Stimulated activated CD4-positive, alpha-beta T cell treated with anti-CD3 and anti-CD28 coated beads, Interleukin-2, amount 100 ng/mL, for 24 hours (primary cell): ENCODE data around the gene FALEC.

Experiments
- DNase-seq, 2 donors: peaks; one replicate each; pipeline ENCODE4 v3.0.0-alpha.2; 2020

FALEC gene

DNA sequence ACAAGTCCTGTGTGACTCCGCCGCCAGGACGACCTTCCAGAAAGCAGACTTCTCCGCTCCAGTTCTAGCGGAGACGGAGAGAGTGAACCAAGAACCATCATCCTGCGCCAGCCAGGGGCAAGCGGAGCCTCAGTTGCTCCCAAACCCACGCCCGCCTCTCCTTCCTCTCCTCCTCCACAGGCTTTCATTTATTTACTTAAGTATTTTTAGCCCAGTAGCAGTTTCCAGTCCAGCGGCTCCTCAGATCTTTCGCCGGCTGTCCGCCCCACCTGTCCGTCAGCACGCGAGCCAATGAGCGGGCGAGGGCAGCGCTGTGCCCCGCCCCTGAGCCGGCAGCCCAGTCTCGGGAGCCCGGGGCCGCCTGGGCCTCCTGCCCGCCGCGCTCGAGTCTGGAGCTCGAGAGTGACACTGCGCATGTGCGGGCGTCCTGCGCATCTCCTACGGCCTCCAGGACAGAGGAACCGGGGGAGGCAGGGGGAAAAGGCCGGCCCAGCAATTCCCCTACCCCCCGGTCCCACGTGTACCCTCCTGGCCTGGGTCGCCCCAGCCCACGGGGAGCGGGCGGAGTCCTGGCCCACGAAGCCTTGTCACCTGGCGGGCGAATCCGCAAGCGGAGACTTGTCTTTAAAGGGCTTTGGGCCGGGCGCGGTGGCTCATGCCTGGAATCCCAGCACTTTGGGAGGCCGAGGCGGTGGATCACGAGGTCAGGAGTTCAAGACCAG, at the start of gene FALEC:
Gene FALEC (plus strand): TSS at position 425 of the 722 bp plus-strand sequence.
- DNase-seq, result peak; percentile 91 to 95

DNA sequence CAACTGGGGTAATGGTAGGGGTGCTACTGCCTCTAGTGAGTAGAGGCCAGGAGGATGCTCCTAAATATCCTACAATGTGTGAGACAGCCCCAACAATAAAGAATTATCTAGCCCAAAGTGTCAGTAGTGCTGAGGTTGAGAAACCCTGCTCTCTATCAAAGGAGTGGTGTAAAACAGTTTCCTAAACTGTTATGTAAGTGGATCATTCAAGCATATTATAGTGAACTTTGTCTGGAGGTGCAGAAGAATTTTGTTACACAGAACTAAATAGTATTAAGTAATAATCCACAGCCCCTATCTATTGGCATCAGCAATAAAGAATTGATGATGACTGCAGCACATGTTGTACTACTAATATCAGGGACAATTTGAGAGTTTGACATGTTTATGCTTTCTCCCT, 48.6 kb upstream of the FALEC start:
- no peak for DNase-seq

DNA sequence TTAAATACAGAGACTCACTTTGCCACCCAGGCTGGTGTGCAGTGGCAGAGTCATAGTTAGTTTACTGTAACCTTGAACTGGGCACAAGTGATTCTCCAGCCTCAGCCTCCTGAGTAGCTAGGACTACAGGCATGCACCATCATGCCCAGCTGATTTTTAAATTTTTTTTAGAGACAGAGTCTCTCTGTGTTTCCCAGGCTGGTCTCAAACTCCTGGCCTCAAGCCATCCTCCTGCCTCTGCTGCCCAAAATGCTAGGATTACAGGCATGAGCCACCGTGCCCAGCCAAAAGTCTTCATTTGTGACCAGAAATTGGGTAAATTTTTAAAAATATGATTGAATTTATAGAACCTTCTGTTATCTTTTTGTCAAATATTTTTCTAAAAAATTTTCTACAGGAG, 46.3 kb upstream of the FALEC start:
- no peak for DNase-seq

- no peak for DNase-seq
These were observed 42.9 kb upstream of the FALEC start for GRCh38 chr1:150472601-150473200.

DNA sequence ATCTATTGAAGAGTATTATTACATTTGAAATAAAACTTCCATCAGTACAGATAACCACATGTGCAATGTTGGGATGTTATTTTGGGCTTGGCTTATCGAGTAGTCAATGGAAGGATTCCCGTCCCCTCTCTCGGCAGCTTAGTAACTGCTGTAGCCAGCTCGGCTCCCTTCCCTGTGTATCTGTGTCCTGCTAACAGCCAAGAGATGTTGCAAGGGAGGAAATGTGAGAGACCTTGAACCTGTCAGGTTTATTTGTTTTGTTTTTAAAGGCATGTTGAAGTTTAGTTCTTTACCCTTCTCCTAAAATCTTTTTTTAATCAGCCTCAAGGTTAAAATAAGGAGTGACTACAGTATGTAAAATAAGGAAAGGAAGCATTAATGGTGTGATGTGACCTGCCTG, 41.9 kb upstream of the FALEC start:
- no peak for DNase-seq

DNA sequence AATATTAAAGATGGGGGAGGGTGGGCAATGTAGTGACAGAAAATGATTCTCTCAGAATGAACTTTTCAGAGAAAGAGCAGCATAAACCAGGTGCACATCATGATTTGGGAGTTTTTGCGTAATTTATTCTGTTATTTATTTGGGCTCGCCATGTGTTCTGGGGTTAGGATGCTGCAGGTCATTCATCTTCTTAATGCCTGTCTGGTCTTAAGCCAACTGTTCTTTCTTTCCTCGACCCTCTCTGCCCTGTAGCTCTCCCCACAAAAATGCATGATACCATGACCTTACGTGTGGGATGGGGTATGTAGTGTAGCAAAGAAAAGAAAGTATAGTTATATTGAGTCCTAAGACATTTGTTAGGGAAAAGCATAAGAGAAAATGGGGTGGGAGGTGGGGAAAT, 40.7 kb upstream of the FALEC start:
- DNase-seq, result no peak

DNA sequence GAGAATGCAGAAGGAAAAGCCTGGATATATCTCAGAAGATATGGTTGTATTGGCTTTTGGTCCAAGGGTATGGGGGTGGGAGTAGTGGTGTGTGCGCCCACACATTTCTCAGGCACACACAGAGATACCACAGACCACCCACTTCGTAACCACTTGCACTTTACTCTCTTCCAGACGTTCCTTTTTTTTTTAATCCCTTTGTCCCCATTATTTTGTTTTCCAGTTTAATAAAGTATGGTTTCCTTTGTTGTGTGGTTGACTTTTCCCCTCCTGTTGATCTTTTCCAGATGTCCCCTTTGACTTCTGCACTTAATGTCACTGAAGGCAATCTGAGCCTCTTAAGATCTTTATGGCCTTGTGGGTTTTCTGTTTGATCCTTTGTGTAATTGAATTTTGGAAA, 38.8 kb upstream of the FALEC start:
- no peak for DNase-seq

DNA sequence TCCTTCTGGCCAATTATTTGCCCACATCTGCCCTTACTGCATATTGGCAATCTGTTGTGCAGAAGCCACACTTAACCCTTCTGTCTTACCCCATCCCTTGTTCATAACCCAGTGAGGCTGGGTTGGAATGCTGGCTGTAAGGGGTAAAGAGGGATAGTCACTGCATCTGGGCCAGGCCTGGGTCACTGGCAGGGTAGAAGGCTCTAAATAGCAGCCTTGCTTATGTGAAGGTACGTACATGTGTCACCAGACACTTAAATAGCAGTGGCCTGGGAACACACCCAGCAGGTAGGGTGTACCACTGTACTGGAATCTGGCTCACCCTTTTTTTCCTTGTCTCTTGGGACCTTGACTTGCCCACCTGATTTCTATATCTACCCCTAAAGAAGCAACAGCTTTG, 38.2 kb upstream of the FALEC start:
- no peak for DNase-seq

DNA sequence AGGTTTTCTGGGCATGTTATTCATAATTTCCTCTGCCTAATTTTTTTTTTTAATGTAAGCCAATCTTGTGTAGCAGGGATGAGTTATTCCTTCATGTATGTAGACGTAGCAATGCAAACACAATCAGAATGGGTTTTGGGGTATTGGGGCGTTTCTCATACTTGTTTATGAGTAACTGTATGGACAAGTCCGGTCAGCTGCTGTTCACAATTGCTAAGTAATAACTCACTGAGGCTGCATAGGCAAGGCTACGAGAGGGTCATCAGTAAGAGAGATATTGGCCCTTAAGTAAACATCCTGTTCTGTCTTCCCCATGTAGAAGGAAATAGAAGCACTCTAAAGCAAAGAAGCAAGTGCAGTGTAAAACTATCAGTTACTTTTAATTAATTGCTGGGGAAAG, 37.8 kb upstream of the FALEC start:
- DNase-seq, result no peak

DNA sequence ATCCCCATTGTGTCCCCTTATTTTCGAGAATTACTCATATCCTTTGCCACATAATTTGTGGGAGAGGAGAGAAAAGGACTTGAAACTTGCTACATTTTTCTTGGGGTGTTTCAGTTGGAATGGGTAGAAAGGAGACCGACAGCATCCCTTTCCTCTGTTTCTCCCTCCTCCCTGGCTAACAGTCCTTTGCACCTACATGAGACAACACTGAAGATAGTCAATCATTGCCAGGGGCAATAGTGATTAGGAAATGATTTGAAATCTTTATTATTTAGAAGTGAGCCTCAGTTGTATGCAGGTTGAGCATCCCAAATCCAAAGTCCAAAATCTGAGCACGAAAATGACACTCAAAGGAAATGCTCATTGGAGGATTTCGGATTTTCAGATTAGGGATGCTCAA, 36.2 kb upstream of the FALEC start:
- no peak for DNase-seq

DNA sequence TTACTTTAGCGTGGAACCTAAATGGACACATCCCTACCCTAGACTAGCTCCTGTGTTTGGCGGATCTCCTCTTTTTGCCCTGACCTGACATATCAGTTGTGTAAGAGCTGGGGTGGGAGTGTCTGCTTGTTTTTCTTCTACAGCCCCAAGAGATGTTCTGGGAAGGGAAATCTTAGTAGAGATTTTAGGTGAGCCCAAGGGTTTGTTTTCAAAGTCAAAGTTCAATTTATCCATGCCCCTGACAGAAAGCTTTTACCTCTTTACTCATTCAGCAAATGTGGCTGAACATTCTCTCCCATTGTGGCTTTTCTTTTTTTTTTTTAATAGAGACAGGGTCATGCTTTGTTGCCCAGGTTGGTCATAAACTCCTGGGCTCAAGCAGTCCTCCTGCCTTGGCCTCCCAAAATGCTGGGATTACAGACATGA, 35.6 kb upstream of the FALEC start:
- no peak for DNase-seq

GRCh38 chr1:150484431-150484830, 31.1 kb upstream of the FALEC start:
- DNase-seq, result no peak

DNA sequence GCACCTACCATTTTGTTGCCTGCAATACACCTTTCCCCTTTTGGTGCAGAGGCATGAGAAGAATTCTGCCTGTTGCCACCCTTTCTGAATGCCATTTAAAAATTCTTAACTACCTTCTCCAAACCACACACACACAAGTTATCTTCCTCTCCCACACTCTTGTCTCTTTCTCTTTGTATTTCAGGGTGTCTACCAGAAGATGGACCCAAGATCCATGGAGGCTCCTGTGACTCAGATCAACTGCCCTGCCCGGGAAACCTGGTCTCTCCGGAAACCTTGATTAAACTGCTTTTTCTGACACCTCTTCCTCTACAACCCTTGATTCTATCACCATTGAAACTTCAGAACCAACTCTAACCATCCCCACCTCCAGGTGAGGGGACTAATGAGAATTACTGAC, 30.7 kb upstream of the FALEC start:
- DNase-seq, result no peak

DNA sequence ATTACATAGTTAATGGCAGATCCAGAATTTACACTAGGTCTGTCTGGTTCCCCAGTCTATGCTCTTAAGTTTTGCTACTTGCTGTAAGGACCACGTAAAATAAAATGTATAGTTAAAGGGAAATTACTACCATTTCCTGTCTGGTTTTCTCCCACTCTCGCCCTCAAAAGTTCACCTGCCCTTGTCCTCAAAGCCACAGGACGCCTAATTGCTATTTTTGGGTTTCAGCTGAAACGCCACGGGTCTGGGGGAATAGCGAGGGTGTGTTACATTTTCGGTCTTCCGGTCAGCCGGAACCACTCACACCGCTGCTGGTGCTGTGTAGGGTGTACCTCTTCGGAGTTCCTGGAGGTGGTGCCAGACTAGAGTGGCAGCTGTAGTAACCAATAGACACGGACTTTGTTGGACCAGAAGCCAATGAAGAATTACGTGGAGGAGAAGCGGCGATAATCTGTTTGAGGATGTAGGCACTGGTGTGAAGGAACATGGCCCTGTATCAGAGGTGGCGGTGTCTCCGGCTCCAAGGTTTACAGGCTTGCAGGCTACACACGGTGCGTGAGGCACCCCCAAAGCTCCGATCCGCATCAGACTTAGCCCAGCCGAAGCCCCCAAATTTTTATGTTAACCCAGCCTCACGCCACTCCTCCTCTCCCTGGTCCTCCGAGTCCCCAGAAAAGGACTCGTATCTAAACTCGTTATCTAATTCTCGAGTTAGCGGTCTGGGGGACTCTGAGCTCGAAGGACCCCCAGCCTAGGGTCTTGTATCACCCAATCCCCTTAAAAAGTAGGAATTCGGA, 28.4 kb upstream of the FALEC start, which contains the start of gene TARS2:
Gene TARS2 (plus strand): TSS at position 454 of the 797 bp plus-strand sequence. CDS start 32 bp downstream, at position 486.
- DNase-seq, result peak; percentile 94 to 95

DNA sequence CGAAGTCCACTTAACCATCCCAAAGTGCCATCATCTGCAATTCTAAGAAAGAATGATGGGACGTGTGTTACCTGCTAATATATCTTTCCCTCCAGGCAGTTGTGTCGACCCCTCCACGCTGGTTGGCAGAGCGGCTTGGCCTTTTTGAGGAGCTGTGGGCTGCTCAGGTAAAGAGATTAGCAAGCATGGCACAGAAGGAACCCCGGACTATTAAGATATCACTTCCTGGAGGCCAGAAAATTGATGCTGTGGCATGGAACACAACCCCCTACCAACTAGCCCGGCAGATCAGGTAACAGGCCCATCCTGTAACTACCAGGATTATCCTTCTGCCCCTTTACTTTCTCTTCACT, 27.8 kb upstream of the FALEC start:
- no peak for DNase-seq

- DNase-seq, result no peak
These were observed 22.4 kb upstream of the FALEC start for GRCh38 chr1:150493175-150493574.

DNA sequence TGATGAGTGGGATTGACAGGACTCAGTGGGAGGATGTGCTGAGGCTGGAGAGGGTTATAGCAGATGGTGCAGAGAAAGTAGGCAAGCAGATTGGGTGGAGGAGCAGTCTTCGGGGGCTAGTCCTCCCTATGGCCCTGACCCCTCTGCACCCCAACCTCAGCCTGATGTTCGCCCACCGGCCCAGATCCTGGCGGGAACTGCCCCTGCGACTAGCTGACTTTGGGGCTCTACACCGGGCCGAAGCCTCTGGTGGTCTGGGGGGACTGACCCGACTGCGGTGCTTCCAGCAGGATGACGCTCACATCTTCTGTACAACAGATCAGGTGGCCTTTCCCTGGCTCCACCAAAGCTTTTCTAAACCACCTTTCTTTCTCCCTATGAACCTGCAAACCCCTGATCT, 17.2 kb upstream of the FALEC start:
- no peak for DNase-seq

DNA sequence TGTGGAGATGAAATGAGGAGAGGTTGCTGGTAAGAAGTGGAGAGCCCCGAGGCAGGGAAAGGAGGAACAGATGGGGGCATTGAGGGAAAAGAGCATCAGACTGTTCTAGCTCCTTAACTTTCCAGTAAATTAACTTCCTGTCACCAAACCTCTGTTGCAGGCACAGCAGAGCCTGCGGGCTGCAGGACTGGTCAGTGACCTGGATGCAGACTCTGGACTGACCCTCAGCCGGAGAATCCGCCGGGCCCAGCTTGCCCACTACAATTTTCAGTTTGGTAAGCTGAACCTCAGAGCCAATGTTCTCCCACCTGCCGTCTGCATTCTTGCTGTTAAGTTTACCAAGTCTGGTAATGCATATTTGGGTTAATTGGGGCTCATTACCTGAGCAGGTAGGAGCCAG, 10.1 kb upstream of the FALEC start:
- no peak for DNase-seq

DNA sequence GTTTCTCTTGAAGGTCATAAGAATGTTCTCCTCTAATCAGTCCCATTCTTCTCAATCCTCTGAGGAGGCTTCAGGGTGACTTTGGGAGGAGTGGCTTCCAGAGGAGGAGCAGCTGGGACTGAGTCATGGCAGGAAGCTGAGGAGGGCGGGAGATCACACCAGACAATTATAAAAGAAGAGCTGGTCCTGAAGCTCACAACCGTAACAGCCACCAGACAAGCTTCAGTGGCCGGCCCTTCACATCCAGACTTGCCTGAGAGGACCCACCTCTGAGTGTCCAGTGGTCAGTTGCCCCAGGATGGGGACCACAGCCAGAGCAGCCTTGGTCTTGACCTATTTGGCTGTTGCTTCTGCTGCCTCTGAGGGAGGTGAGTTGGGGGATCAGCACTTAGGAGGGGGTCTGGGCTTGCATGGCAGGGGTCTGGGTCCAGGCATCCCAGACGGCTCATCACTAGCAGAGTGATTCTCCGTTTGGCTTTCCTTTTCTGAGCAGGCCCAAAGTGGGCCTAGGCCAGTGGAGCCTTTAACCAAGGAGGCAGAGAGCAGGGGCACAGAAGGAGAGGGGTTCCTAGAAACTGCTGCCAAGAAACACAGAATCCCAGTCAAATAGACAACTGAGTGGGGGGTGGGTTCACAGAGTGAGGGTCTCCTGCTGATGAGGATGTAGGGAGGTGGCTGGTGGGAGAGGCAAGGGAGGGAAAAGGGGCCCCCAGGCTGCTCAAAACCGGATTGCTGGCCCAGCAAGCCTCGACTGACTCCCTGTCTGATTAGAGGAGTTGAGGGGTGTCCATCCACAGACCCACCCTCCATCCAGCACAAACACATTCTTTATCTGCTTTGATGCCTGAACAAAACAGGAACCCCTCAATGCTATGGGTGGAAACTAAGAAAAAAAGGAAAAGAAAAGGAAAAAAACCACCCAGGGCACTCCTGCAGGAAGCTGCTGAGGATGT, 7.4 kb upstream of the FALEC start, which contains the start of gene ECM1:
Gene ECM1 (plus strand): TSS at position 198 of the 953 bp plus-strand sequence. CDS start 101 bp downstream, at position 299.
- no peak for DNase-seq

- DNase-seq, result no peak
These were observed 6.6 kb upstream of the FALEC start for GRCh38 chr1:150508982-150509381.

GRCh38 chr1:150511551-150511950, 4.0 kb upstream of the FALEC start:
- DNase-seq, result no peak

GRCh38 chr1:150511985-150512660, 3.4 kb upstream of the FALEC start:
- no peak for DNase-seq
